ENCODE measurements around the gene POU3F3.

Gene POU3F3

DNA sequence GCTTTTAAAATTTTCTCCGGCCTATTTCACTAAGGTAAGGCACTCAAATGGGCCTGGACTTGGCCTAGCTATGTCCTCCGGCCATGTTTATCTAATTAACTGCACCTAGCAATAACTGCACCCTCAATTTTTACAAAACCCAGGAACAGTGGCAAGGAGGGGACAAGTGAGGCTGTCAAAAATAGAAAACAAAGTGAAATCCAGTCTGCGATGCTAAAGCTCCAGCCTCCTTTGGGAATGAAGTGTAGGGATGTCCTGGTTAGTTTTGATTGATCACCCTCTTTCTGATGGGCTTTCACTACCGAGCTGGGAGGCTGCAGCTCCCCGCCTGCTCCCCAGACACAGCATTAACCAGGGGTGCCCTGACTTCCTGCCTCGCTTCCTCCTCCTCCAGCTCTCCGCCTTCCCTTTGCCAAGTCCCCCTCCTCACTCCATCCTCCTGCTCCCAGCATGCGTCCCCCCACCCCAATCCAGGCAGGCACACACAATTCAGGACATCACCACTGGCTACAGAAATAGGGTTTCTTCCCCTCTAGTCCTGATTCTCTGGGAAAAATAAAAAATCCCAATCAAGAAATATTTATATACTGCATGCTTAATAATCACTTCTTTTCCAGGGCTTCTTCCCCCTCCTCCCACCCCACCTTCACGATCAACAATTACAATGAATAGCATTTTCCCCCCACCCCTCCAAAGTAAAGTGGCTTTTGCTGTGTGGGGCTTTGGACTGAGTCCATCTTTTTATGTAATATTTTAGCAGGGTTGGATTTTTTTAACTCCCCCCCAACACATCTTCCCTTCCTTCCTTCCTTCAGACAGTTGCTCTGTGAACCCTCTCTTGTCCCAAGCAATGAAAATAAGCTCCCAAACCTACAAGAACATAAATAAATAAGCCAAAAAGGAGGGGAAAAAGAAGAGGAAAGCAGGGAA is 3.3 kb upstream of the POU3F3 start:
- peak overlapping the region; percentile 75 for H3K4me3 ChIP-seq (ENCODE audit: low read length)
- no peaks in the 10 kb centered on the region for H3K9me3 ChIP-seq (ENCODE audit: low read length)
- H3K36me3 ChIP-seq (ENCODE audit: insufficient read depth, low read length): peaks cover 3% of the 10 kb centered on the region
- peaks cover 29% of the 10 kb centered on the region for H3K4me1 ChIP-seq (ENCODE audit: insufficient read depth, low read length)
- H3K27me3 ChIP-seq (ENCODE audit: insufficient read depth, low read length): no peaks in the 10 kb centered on the region
- H2AFZ ChIP-seq (ENCODE audit: low read depth, low read length): no peak overlapping the region

DNA sequence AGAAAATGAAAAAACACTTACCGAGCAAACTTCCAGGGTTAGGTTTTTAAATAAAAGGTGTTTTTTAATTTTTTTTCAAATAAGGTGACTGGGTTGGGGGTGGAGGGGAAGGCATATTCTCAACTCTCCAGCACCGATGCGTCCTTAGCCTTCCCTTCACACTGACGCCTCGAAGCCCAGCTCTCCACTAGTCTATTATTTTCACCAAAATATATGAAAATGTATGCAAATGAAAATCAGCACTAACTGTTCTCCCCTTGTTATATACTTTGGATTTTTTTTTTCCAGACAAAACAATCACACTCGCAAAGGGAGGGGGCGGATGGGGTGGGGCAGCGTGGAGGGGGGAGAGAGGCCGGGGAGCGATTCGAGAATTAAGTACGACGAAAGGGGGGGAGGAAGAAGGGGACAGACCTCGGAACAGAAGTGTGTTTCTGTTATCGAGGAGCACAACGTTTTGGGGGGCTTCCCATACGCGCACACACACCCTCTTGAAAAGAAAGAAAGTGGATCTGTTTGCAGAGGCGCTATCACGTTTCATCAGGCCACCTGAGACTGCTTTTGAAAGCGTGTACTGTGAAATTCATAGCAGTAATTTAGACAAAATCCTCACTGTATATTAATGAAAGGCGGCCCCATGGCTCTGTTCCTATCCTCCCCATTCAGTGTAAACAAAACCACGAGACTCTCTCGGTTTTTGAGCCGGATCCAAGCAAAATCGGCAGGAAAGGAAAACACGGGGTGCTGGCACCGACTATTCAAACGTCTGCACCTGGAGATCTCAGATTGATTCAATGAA is 2.4 kb upstream of the POU3F3 start:
- Histone ChIP-seq H3K27me3 (ENCODE audit: insufficient read depth, low read length) (no peaks in the 10 kb centered on the region), H3K9me3 (ENCODE audit: low read length) (no peaks in the 10 kb centered on the region), H2AFZ (ENCODE audit: low read depth, low read length) (no peak overlapping the region), H3K36me3 (ENCODE audit: insufficient read depth, low read length) (peaks cover 4% of the 10 kb centered on the region), H3K4me1 (ENCODE audit: insufficient read depth, low read length) (peaks cover 21% of the 10 kb centered on the region), H3K4me3 (ENCODE audit: low read length) (peak overlapping the region; percentile 75)

DNA sequence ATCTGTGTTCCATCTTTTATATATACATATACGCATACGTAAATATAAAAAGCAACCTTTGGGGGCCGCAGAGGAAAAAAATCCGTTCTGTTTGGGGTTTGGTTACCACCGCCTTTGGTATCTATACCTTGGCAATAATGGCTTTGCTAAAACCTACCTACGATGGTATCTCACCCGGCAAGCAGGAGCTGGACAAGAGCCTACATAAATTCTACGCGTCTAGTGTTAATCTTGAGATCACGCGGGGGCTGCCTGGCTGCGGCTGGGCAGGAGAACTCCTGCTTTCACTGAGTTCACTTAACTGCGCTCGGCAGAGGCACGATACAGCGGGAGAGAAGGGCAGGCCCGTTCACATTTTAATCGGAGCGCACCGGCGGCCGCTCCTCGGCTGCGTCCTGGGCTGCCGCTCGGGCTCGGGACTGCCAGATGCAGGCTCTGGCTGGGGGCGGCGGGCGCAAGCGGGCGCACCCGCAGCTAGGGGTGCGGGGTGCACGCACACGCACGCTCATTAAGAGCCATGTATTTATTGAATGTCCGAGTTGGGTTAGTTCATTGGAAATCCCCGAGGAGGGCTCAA is 1.7 kb upstream of the POU3F3 start:
- no peaks in the 10 kb centered on the region for H3K27me3 ChIP-seq (ENCODE audit: insufficient read depth, low read length)
- no peaks in the 10 kb centered on the region for H3K9me3 ChIP-seq (ENCODE audit: low read length)
- H2AFZ ChIP-seq (ENCODE audit: low read depth, low read length): no peak overlapping the region
- H3K4me1 ChIP-seq (ENCODE audit: insufficient read depth, low read length): peaks cover 14% of the 10 kb centered on the region
- peaks cover 9% of the 10 kb centered on the region for H3K36me3 ChIP-seq (ENCODE audit: insufficient read depth, low read length)
- H3K4me3 ChIP-seq (ENCODE audit: low read length): peak overlapping the region; percentile 75

DNA sequence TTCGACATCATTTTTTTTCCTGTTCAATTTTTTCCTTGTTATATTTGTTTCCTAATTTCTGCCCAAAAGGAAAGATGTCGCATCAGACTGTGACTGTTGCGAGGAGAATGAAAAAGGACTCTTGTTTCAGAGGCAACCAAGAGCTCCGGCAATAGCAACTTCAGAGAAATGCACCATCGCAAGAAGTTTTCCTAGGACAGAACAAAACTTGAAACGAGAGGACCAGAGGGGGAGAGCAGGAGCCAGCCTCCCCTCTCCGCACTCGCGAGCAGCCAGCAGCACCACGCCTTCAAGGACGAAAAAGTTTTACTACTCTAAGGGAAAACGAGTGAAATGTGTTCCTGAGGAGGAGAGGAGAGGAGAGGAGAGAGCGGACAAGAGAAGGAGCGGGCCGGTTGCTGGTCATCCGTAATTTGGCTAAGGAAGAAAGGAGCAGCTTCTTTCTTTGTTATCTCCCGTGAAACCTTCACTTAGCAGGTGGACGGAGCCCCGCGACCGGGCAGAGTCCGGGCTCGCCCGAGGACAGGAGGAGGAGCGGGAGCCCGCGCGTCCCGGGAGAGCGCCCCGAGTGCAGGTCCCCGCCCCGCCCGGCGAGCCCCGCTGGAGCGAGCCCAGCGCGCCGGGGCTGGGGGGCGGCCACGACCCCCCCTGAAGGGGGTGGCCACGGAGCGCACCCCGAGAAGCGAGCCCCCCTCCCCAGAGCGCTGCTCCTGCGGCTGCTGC is 744 bp downstream of the POU3F3 start:
- Histone ChIP-seq H2AFZ (ENCODE audit: low read depth, low read length) (no peak overlapping the region), H3K36me3 (ENCODE audit: insufficient read depth, low read length) (peaks cover 34% of the 10 kb centered on the region), H3K4me3 (ENCODE audit: low read length) (peak overlapping the region; percentile 97), H3K9me3 (ENCODE audit: low read length) (no peaks in the 10 kb centered on the region), H3K4me1 (ENCODE audit: insufficient read depth, low read length) (no peaks in the 10 kb centered on the region), H3K27me3 (ENCODE audit: insufficient read depth, low read length) (no peaks in the 10 kb centered on the region)

- peak overlapping the region; percentile 97 for H3K4me3 ChIP-seq (ENCODE audit: low read length)
- H2AFZ ChIP-seq (ENCODE audit: low read depth, low read length): no peak overlapping the region
- no peaks in the 10 kb centered on the region for H3K27me3 ChIP-seq (ENCODE audit: insufficient read depth, low read length)
These were observed 1.5 kb downstream of the POU3F3 start for GRCh38 chr2:104855221-104856085.

GRCh38 chr2:104856086-104856972 is 2.4 kb downstream of the POU3F3 start:
- Histone ChIP-seq H3K4me3 (ENCODE audit: low read length) (peak overlapping the region; percentile 91), H3K36me3 (ENCODE audit: insufficient read depth, low read length) (peaks cover 42% of the 10 kb centered on the region), H3K27me3 (ENCODE audit: insufficient read depth, low read length) (no peaks in the 10 kb centered on the region), H3K4me1 (ENCODE audit: insufficient read depth, low read length) (peaks cover 12% of the 10 kb centered on the region), H2AFZ (ENCODE audit: low read depth, low read length) (no peak overlapping the region), H3K9me3 (ENCODE audit: low read length) (no peaks in the 10 kb centered on the region)

More at GRCh38 chr2:104855221-104856085, 1.5 kb downstream of the POU3F3 start:
- H3K9me3 ChIP-seq (ENCODE audit: low read length): no peaks in the 10 kb centered on the region
- peaks cover 8% of the 10 kb centered on the region for H3K4me1 ChIP-seq (ENCODE audit: insufficient read depth, low read length)
- H3K36me3 ChIP-seq (ENCODE audit: insufficient read depth, low read length): peaks cover 39% of the 10 kb centered on the region

DNA sequence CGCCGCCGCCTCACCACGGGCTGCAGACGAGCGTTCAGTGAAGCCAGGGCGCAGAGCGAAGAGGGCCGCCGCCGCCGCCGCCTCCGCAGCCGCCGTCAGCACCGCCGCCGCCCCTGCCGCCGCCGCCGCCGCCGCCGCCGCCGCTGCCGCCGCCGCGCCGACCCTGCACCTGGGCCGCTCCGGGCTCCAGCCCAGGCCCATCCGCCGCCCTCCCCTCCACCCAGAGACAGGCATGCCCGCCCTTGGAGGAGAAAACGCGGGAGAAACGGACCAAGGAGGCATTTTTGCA is 3.0 kb downstream of the POU3F3 start:
- H2AFZ ChIP-seq (ENCODE audit: low read depth, low read length): no peak overlapping the region
- no peaks in the 10 kb centered on the region for H3K9me3 ChIP-seq (ENCODE audit: low read length)
- H3K4me3 ChIP-seq (ENCODE audit: low read length): peak overlapping the region; percentile 91
- peaks cover 16% of the 10 kb centered on the region for H3K4me1 ChIP-seq (ENCODE audit: insufficient read depth, low read length)
- H3K36me3 ChIP-seq (ENCODE audit: insufficient read depth, low read length): peaks cover 42% of the 10 kb centered on the region
- H3K27me3 ChIP-seq (ENCODE audit: insufficient read depth, low read length): no peaks in the 10 kb centered on the region

- H3K4me3 ChIP-seq (ENCODE audit: low read length): peak overlapping the region; percentile 91
- H3K9me3 ChIP-seq (ENCODE audit: low read length): no peaks in the 10 kb centered on the region
- H3K4me1 ChIP-seq (ENCODE audit: insufficient read depth, low read length): peaks cover 16% of the 10 kb centered on the region
- no peaks in the 10 kb centered on the region for H3K27me3 ChIP-seq (ENCODE audit: insufficient read depth, low read length)
- peaks cover 42% of the 10 kb centered on the region for H3K36me3 ChIP-seq (ENCODE audit: insufficient read depth, low read length)
- H2AFZ ChIP-seq (ENCODE audit: low read depth, low read length): no peak overlapping the region
These were observed 3.5 kb downstream of the POU3F3 start for GRCh38 chr2:104857262-104858005.

GRCh38 chr2:104858006-104858978 is 4.4 kb downstream of the POU3F3 start:
- Histone ChIP-seq H3K27me3 (ENCODE audit: insufficient read depth, low read length) (no peaks in the 10 kb centered on the region), H3K4me3 (ENCODE audit: low read length) (peak overlapping the region; percentile 91), H3K36me3 (ENCODE audit: insufficient read depth, low read length) (peaks cover 42% of the 10 kb centered on the region), H2AFZ (ENCODE audit: low read depth, low read length) (no peak overlapping the region), H3K4me1 (ENCODE audit: insufficient read depth, low read length) (peaks cover 22% of the 10 kb centered on the region), H3K9me3 (ENCODE audit: low read length) (no peaks in the 10 kb centered on the region)

DNA sequence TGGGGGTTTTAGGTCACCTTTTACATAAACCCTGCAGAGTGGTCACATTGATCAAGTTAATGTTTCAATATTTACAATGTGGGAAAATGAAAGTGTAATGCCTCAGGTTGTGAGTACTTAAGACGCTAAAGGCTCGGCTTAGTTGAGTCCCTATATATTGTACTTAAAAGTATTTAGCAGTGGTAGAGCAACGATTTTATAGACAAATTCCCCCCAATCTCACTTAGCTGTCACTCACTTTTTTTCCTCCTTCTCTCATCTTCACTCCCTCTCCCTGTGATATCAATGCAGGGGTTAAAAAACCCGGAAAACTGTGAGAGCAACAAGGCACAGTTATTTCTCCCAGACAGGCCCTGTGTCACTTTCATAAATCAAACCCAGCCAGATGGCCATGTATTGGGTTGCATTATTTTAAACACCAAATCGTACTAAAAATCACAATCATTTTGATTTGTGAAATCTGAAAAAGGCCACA is 5.4 kb downstream of the POU3F3 start:
- no peaks in the 10 kb centered on the region for H3K27me3 ChIP-seq (ENCODE audit: insufficient read depth, low read length)
- no peaks in the 10 kb centered on the region for H3K9me3 ChIP-seq (ENCODE audit: low read length)
- peaks cover 32% of the 10 kb centered on the region for H3K4me1 ChIP-seq (ENCODE audit: insufficient read depth, low read length)
- H3K4me3 ChIP-seq (ENCODE audit: low read length): peak overlapping the region; percentile 91
- H2AFZ ChIP-seq (ENCODE audit: low read depth, low read length): no peak overlapping the region
- peaks cover 42% of the 10 kb centered on the region for H3K36me3 ChIP-seq (ENCODE audit: insufficient read depth, low read length)
